Measurements from ENCODE around the gene ZBTB20.

Gene ZBTB20

GRCh38 chr3:114380233-114380651 is 766.8 kb downstream of the ZBTB20 start:
- TF ChIP-seq SIN3A (IDR thresholded peaks at IDR 0.05; ENCODE audit: borderline replicate concordance, insufficient read depth, low read length): no peak

- TF ChIP-seq FOXP2 (optimal IDR thresholded peaks at IDR 0.05; ENCODE audit: borderline replicate concordance, extremely low read depth, extremely low read length, insufficient read depth) (no peak), POLR2AphosphoS5 (IDR thresholded peaks at IDR 0.05; ENCODE audit: low read depth, low read length) (no peak), REST (IDR thresholded peaks at IDR 0.05; ENCODE audit: insufficient read depth in 1 of 2, low read depth in 2 of 2, low read length in 2 of 2) (no peak), SIN3A (IDR thresholded peaks at IDR 0.05; ENCODE audit: borderline replicate concordance, insufficient read depth, low read length) (no peak), TAF1 (IDR thresholded peaks at IDR 0.05; ENCODE audit: borderline replicate concordance, insufficient read depth, low read length) (no peak)
Measured at GRCh38 chr3:114379266-114379665, 767.8 kb downstream of the ZBTB20 start.

GRCh38 chr3:114378760-114379159 is 768.3 kb downstream of the ZBTB20 start:
- TF ChIP-seq FOXP2 (optimal IDR thresholded peaks at IDR 0.05; ENCODE audit: borderline replicate concordance, extremely low read depth, extremely low read length, insufficient read depth) (no peak), TAF1 (IDR thresholded peaks at IDR 0.05; ENCODE audit: borderline replicate concordance, insufficient read depth, low read length) (no peak), SIN3A (IDR thresholded peaks at IDR 0.05; ENCODE audit: borderline replicate concordance, insufficient read depth, low read length) (no peak), REST (IDR thresholded peaks at IDR 0.05; ENCODE audit: insufficient read depth in 1 of 2, low read depth in 2 of 2, low read length in 2 of 2) (no peak), POLR2AphosphoS5 (IDR thresholded peaks at IDR 0.05; ENCODE audit: low read depth, low read length) (no peak)

- TF ChIP-seq REST (IDR thresholded peaks at IDR 0.05; ENCODE audit: insufficient read depth in 1 of 2, low read depth in 2 of 2, low read length in 2 of 2) (no peak), POLR2AphosphoS5 (IDR thresholded peaks at IDR 0.05; ENCODE audit: low read depth, low read length) (no peak), TAF1 (IDR thresholded peaks at IDR 0.05; ENCODE audit: borderline replicate concordance, insufficient read depth, low read length) (no peak), SIN3A (IDR thresholded peaks at IDR 0.05; ENCODE audit: borderline replicate concordance, insufficient read depth, low read length) (no peak), FOXP2 (optimal IDR thresholded peaks at IDR 0.05; ENCODE audit: borderline replicate concordance, extremely low read depth, extremely low read length, insufficient read depth) (no peak)
Measured at GRCh38 chr3:114377426-114377825, 769.7 kb downstream of the ZBTB20 start.

GRCh38 chr3:114376516-114377185 is 770.4 kb downstream of the ZBTB20 start:
- no peak for TF ChIP-seq POLR2AphosphoS5 (IDR thresholded peaks at IDR 0.05; ENCODE audit: low read depth, low read length)
- TF ChIP-seq FOXP2 (optimal IDR thresholded peaks at IDR 0.05; ENCODE audit: borderline replicate concordance, extremely low read depth, extremely low read length, insufficient read depth): no peak
- no peak for TF ChIP-seq REST (IDR thresholded peaks at IDR 0.05; ENCODE audit: insufficient read depth in 1 of 2, low read depth in 2 of 2, low read length in 2 of 2)
- no peak for TF ChIP-seq TAF1 (IDR thresholded peaks at IDR 0.05; ENCODE audit: borderline replicate concordance, insufficient read depth, low read length)
- no peak for TF ChIP-seq SIN3A (IDR thresholded peaks at IDR 0.05; ENCODE audit: borderline replicate concordance, insufficient read depth, low read length)
